ENCODE measurements around the gene THSD7B.

DNA sequence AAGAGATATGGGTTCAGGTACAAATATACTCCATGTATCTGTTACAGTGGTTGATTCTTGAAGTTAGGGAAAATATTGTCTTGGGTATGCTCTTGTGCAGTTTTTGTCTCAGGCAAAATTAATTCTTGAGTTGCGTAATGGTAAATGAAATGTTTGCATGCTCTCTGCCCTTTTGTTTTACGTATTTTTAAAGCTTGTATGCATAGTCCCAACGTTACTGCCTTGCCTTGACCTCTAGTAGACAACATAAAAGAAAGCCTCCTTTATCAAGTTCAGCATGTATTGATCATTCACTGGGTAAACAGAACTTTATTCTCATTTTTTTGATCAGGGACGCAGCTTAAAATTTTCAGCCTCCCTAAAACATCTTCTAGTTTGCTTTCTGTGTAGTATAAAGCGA, 283.1 kb downstream of the THSD7B start:
- no peak for TF ChIP-seq POLR2A (IDR thresholded peaks at IDR 0.05; ENCODE audit: low read length)
- TF ChIP-seq CEBPB (IDR thresholded peaks at IDR 0.05), result no peak
